ENCODE results near the gene TMEM106C. TPM values are rescaled to one million over a fixed set of nuclear protein-coding genes. Genes with fewer than 3 reads are reported as not detected.

Gene TMEM106C
- total and polyA plus RNA-seq, 2 of the 13 experiments (the other 11 are each of a cell fraction or from before 2014, with no cell fraction given), result 132 to 192 TPM

GRCh38 chr12:47949441-47950341, 13.7 kb upstream of the TMEM106C start (continued):
- TF ChIP-seq AHDC1 (CRISPR knock-in tag; IDR thresholded peaks at IDR 0.05; ENCODE audit: borderline replicate concordance) (peak; percentile 44; the same call in 1 of the 2 replicates), DZIP1 (CRISPR knock-in tag; IDR thresholded peaks at IDR 0.05) (no peak), ETS1 (CRISPR knock-in tag; IDR thresholded peaks at IDR 0.05) (no peak), ZFP91 (CRISPR knock-in tag; IDR thresholded peaks at IDR 0.05; ENCODE audit: borderline replicate concordance) (peak; percentile 48; the same call in 1 of the 2 replicates), POGK (CRISPR knock-in tag; conservative IDR thresholded peaks at IDR 0.05) (no peak; the same call in 1 of the 2 replicates), POLR2AphosphoS2 (IDR thresholded peaks at IDR 0.05; ENCODE audit: low read depth, low read length) (no peak), ZNF891 (CRISPR knock-in tag; IDR thresholded peaks at IDR 0.05) (no peak), KMT2B (CRISPR knock-in tag; IDR thresholded peaks at IDR 0.05) (peak; percentile 29; the same call in 1 of the 2 replicates), AKAP8 (CRISPR knock-in tag; IDR thresholded peaks at IDR 0.05) (no peak), ZSCAN12 (CRISPR knock-in tag; IDR thresholded peaks at IDR 0.05) (no peak), CCDC6 (CRISPR knock-in tag; IDR thresholded peaks at IDR 0.05) (peak; percentile 47; the same call in 1 of the 2 replicates), RXRB (CRISPR knock-in tag; IDR thresholded peaks at IDR 0.05; ENCODE audit: borderline replicate concordance) (peak; percentile 51; the same call in 1 of the 2 replicates), MXD4 (CRISPR knock-in tag; IDR thresholded peaks at IDR 0.05) (peak; percentile 69), ZSCAN21 (CRISPR knock-in tag; IDR thresholded peaks at IDR 0.05; ENCODE audit: borderline replicate concordance) (no peak)

Data from HepG2 (cell line).